Keratinocyte (primary cell): ENCODE results near the gene KRT6C. TPM values are rescaled to one million over a fixed set of nuclear protein-coding genes. Genes with fewer than 3 reads are reported as not detected.

Experiments used
- DNase-seq: peaks from one replicate; pipeline ENCODE4 v3.0.0-alpha.2; 2011; ENCODE audit warnings: low read depth, missing footprints, low spot score
- FAIRE-seq: peaks from 2 replicates; lab custom pipeline; 2011; peaks lifted over from hg19 to GRCh38; lab: Jason Lieb, UNC
- H2AFZ ChIP-seq: 2 replicates; pipeline ENCODE4 v1.6.0; 2012; ENCODE audit warnings: low read length, control low read depth, inconsistent platforms; ENCODE audit not compliant: control insufficient read depth
- H3K27ac ChIP-seq: 2 replicates; pipeline ENCODE4 v1.5.1; 2011; ENCODE audit warnings: low read length; ENCODE audit not compliant: control insufficient read depth, insufficient read depth
- H3K27me3 ChIP-seq: 3 replicates; pipeline ENCODE4 v1.6.0; 2011; ENCODE audit warnings: low read length; ENCODE audit not compliant: control insufficient read depth, insufficient read depth; ENCODE audit errors: extremely low read depth
- H3K36me3 ChIP-seq, 2 experiments: 2 replicates in 1 of 2; 3 replicates in 1 of 2; pipeline ENCODE4 v1.5.1; 2011; ENCODE audit warnings: low read length in 2 of 2, mild to moderate bottlenecking in 1 of 2; ENCODE audit not compliant: control insufficient read depth in 2 of 2, insufficient read depth in 2 of 2; ENCODE audit errors: extremely low read depth in 1 of 2
- H3K4me1 ChIP-seq: 3 replicates; pipeline ENCODE4 v1.5.1; 2011; ENCODE audit warnings: low read length; ENCODE audit not compliant: control insufficient read depth, insufficient read depth; ENCODE audit errors: extremely low read depth
- H3K4me2 ChIP-seq: 3 replicates; pipeline ENCODE4 v1.6.0; 2011; ENCODE audit warnings: low read depth, low read length; ENCODE audit not compliant: control insufficient read depth, insufficient read depth; ENCODE audit errors: extremely low read depth
- H3K4me3 ChIP-seq, 3 experiments: fragments of 200-600 bp in 1 of 3; sonication (generic) in 1 of 3; 2 replicates in 2 of 3; 3 replicates in 1 of 3; pipeline ENCODE4 v1.5.1; 2011 to 2016; ENCODE audit warnings: low read length in 3 of 3, mild to moderate bottlenecking in 3 of 3, control low read depth in 2 of 3, inconsistent platforms in 1 of 3, low read depth in 1 of 3, mixed read lengths in 1 of 3, mixed run types in 1 of 3, moderate library complexity in 1 of 3; ENCODE audit not compliant: control insufficient read depth in 2 of 3, insufficient read depth in 2 of 3; ENCODE audit errors: extremely low read depth in 1 of 3
- H3K79me2 ChIP-seq: 2 replicates; pipeline ENCODE4 v1.6.0; 2012; ENCODE audit warnings: low read length; ENCODE audit not compliant: control insufficient read depth, insufficient read depth
- H3K9ac ChIP-seq: 3 replicates; pipeline ENCODE4 v1.6.0; 2011; ENCODE audit warnings: low read length; ENCODE audit not compliant: control insufficient read depth, insufficient read depth; ENCODE audit errors: extremely low read depth
- H3K9me1 ChIP-seq: 3 replicates; pipeline ENCODE4 v1.6.0; 2011; ENCODE audit warnings: low read length; ENCODE audit not compliant: control insufficient read depth, insufficient read depth; ENCODE audit errors: extremely low read depth
- H3K9me3 ChIP-seq: 2 replicates; pipeline ENCODE4 v1.5.1; 2012; ENCODE audit warnings: low read depth, low read length; ENCODE audit not compliant: control insufficient read depth
- H4K20me1 ChIP-seq: 3 replicates; pipeline ENCODE4 v1.6.0; 2011; ENCODE audit warnings: low read length; ENCODE audit not compliant: control insufficient read depth, insufficient read depth; ENCODE audit errors: extremely low read depth
- EZH2 ChIP-seq: IDR thresholded peaks from one replicate; pipeline ENCODE4 v1.6.1; 2012; ENCODE audit warnings: inconsistent platforms, mild to moderate bottlenecking, low read length, moderate library complexity
- dilution Hi-C: fragments of 300-500 bp; cut with MboI; formaldehyde crosslinking; loops from one replicate; pipeline ENCODE4 v1.7.0; 2020; ENCODE audit warnings: low sequenced_read_pairs; ENCODE audit not compliant: extremely low pct_ligation_motif_present
- polyA plus RNA-seq, 5 experiments: library from polyadenylated mRNA; depleted of rRNA in 3 of 5; stranded (reverse) in 3 of 5; stranded (forward) in 1 of 5; unstranded in 1 of 5; fragments of >200 nt; gene quantifications; 1 replicate in 1 of 5; 2 replicates in 3 of 5; 3 replicates in 1 of 5; pipeline versions ENCODE4 v1.2.1 to v1.2.3, GENCODE V29; 2011 to 2012; ENCODE audit warnings: missing spikeins in 2 of 5, low read depth in 1 of 5, low replicate concordance in 1 of 5
- TF ChIP-seq, protein P1 (sequence below), 3 experiments: IDR thresholded peaks in 1 of 3; conservative IDR thresholded peaks in 1 of 3; optimal IDR thresholded peaks in 1 of 3; 2 replicates in 2 of 3; 3 replicates in 1 of 3; pipeline versions ENCODE3 to v1.5.1; 2011; ENCODE audit warnings: low read length in 3 of 3, mild to moderate bottlenecking in 3 of 3, moderate library complexity in 2 of 3, control low read depth in 1 of 3, inconsistent platforms in 1 of 3; ENCODE audit not compliant: insufficient read depth in 2 of 3; ENCODE audit errors: extremely low read depth in 1 of 3

KRT6C gene
- polyA plus RNA-seq, 1 donor (not counting 4 experiments of a cell fraction or from before 2014, with no cell fraction given) = 357 TPM

DNA sequence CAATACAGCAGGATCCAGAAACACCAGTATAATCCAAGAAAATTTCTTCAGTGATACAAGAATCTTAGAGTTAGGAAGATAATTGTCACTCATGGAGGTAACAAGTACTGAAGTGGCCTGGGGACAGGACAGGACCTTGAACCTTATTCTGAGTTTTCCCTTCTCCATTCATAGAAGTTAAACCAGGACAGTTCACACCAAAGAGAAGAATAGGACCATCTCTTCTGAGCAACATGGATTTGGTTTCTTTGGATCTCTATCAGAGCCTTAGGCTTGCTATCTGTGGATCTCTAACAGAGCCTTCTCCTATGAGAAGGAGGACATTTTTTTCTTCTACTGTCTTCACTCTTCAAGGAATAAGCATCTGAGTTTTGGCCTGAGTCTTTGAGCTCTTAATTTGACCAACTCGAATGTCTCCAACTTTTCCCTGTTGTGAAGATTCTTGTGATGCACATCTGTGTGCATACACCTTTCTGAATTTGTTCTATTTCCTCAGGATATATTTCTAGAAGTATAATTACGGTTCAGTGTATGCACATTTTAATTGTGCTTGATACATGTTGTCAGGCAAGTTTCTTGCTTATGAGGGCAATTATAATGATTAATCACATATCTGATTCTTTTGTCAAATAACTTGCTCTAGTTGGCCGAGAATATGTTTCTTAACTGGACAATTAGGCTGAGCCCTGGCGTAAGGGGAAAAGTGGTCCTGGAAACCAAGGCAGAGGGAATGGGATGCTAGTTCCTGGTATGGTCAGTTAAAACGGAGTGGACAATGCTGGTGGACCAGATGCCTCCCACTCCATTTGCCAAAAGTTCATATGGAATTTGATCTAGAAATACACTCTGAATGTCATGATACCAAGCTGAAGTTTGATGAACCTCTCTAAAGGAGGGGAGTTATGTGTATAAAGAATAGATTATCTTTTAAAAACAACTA, 12.8 kb upstream of the KRT6C start:
- TF ChIP-seq EZH2 = no peak
- TF ChIP-seq, protein P1, sequence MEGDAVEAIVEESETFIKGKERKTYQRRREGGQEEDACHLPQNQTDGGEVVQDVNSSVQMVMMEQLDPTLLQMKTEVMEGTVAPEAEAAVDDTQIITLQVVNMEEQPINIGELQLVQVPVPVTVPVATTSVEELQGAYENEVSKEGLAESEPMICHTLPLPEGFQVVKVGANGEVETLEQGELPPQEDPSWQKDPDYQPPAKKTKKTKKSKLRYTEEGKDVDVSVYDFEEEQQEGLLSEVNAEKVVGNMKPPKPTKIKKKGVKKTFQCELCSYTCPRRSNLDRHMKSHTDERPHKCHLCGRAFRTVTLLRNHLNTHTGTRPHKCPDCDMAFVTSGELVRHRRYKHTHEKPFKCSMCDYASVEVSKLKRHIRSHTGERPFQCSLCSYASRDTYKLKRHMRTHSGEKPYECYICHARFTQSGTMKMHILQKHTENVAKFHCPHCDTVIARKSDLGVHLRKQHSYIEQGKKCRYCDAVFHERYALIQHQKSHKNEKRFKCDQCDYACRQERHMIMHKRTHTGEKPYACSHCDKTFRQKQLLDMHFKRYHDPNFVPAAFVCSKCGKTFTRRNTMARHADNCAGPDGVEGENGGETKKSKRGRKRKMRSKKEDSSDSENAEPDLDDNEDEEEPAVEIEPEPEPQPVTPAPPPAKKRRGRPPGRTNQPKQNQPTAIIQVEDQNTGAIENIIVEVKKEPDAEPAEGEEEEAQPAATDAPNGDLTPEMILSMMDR (optimal IDR thresholded peaks at IDR 0.05 in 1 of 3, IDR thresholded peaks at IDR 0.05 in 1 of 3, conservative IDR thresholded peaks at IDR 0.05 in 1 of 3; ENCODE audit: extremely low read depth in 1 of 3, insufficient read depth in 2 of 3, low read length in 3 of 3) = no peak
- Histone ChIP-seq H3K27ac (no peak overlapping the region), H3K9me1 (no peaks in the 10 kb centered on the region), H3K9ac (no peak overlapping the region), H3K4me3 (no peak overlapping the region), H3K4me2 (no peak overlapping the region), H3K4me1 (no peaks in the 10 kb centered on the region), H3K9me3 (no peaks in the 10 kb centered on the region), H4K20me1 (peaks cover 22% of the 10 kb centered on the region), H3K79me2 (peaks cover 4% of the 10 kb centered on the region), H2AFZ (no peak overlapping the region), H3K27me3 (no peaks in the 10 kb centered on the region), H3K36me3 (peaks cover 11 to 24% of the 10 kb centered on the region in 2 experiments)
- dilution Hi-C loops = no loop called here
- DNase-seq = no peak
- FAIRE-seq = peak; percentile 81

DNA sequence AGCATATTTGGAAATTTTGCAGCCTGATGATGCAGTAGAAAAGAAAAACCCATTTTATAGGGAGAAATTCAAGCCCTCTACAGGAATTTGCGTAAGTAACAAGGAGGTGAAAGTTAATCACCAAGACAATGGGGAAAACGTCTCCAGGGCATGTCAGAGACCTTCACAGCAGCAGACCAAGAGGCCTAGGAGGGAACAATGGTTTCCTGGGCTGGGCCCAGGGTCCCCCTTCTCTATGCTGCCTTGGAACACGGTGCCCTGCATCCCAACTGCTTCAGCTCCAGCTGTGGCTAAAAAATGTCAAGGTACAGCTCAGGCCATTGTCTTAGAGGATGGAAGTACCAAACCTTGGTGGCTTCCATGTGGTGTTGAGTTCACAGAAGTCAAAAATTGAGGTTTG, 6.5 kb upstream of the KRT6C start:
- Histone ChIP-seq H3K4me1 (no peaks in the 10 kb centered on the region), H3K27me3 (no peaks in the 10 kb centered on the region), H3K4me2 (no peak overlapping the region), H2AFZ (no peak overlapping the region), H3K36me3 (no peaks in the 10 kb centered on the region), H3K79me2 (no peaks in the 10 kb centered on the region), H4K20me1 (no peaks in the 10 kb centered on the region), H3K4me3 (no peak overlapping the region), H3K9me1 (no peaks in the 10 kb centered on the region), H3K9ac (no peak overlapping the region), H3K27ac (no peak overlapping the region), H3K9me3 (no peaks in the 10 kb centered on the region)
- FAIRE-seq (no peak), DNase-seq (no peak)
- TF ChIP-seq, protein P1 (optimal IDR thresholded peaks at IDR 0.05 in 1 of 3, IDR thresholded peaks at IDR 0.05 in 1 of 3, conservative IDR thresholded peaks at IDR 0.05 in 1 of 3; ENCODE audit: extremely low read depth in 1 of 3, insufficient read depth in 2 of 3, low read length in 3 of 3) = no peak
- no peak for TF ChIP-seq EZH2
- dilution Hi-C loops = no loop called here
